ENCODE results near the gene DLEC1. TPM values are rescaled to one million over a fixed set of nuclear protein-coding genes. Genes with fewer than 3 reads are reported as not detected.

The DLEC1 gene
- total and polyA plus RNA-seq, 2 of the 4 experiments (the other 2 are of a cell fraction): 0.03 TPM; not detected in 1

- H4K5ac ChIP-seq (ENCODE audit: low read depth, low read length): no peak overlapping the region
- no peak overlapping the region for H4K8ac ChIP-seq (ENCODE audit: low read depth in 2 of 2, low read length in 2 of 2)
- in situ Hi-C loops (cut with MboI; ENCODE audit: low sequenced_read_pairs) (no loop called here), dilution Hi-C loops (cut with HindIII; ENCODE audit: low sequenced_read_pairs, unreplicated experiment) (no loop called here), intact Hi-C loops (cut with micrococcal nuclease) (no loop called here)
- H3K27ac ChIP-seq (ENCODE audit: insufficient read depth, low read length): no peak overlapping the region
- H3K4ac ChIP-seq (ENCODE audit: low read depth, low read length): no peak overlapping the region
- H3K18ac ChIP-seq (ENCODE audit: low read depth, low read length): no peak overlapping the region
- H3K14ac ChIP-seq (replicated peaks; ENCODE audit: low read depth, low read length): no peak overlapping the region
- no peak overlapping the region for H2AFZ ChIP-seq (replicated peaks; ENCODE audit: low read length, poor library complexity)
- H3K4me2 ChIP-seq (ENCODE audit: low read depth, low read length): no peak overlapping the region
- peaks cover 9% of the 10 kb centered on the region; the same call in 1 of the 2 replicates for H3K27me3 ChIP-seq (ENCODE audit: control insufficient read depth, insufficient read depth, low read length)
- no peak overlapping the region for H4K91ac ChIP-seq (ENCODE audit: insufficient read depth, low read depth, low read length)
- DNase-seq: no peak
- 60% methylated on average over 1 of the region's 2 CpGs; no CpG with 5 or more reads in 1 of the 2 experiments for WGBS, 2 experiments (ENCODE audit: extremely low coverage in 2 of 2, insufficient read length in 1 of 2)
- no peaks in the 10 kb centered on the region for H4K20me1 ChIP-seq (ENCODE audit: insufficient read depth, low read length)
- H2AK5ac ChIP-seq (ENCODE audit: low read depth, low read length): no peak overlapping the region
- no peak overlapping the region for H3K23ac ChIP-seq (ENCODE audit: low read depth, low read length)
- H3K4me1 ChIP-seq (ENCODE audit: control insufficient read depth, insufficient read depth, low read length): no peaks in the 10 kb centered on the region
- H3K36me3 ChIP-seq (ENCODE audit: control insufficient read depth, insufficient read depth, low read length): no peaks in the 10 kb centered on the region
- no peak for ATAC-seq (ENCODE audit: low read depth)
- TF ChIP-seq FOS (IDR thresholded peaks at IDR 0.05; ENCODE audit: low read depth, low read length) (no peak), RCOR1 (IDR thresholded peaks at IDR 0.05; ENCODE audit: insufficient replicate concordance, low read length) (no peak), NFE2L2 (IDR thresholded peaks at IDR 0.05; ENCODE audit: low read depth, low read length) (no peak), CEBPB (IDR thresholded peaks at IDR 0.05; ENCODE audit: low read depth, low read length) (no peak), RAD21 (IDR thresholded peaks at IDR 0.05; ENCODE audit: low read length) (no peak), BHLHE40 (IDR thresholded peaks at IDR 0.05; ENCODE audit: low read depth, low read length) (no peak)
- no peak overlapping the region for H3K56ac ChIP-seq (ENCODE audit: extremely low read depth, insufficient read depth, low read length)
- H2BK20ac ChIP-seq (ENCODE audit: low read depth, low read length): no peak overlapping the region
- H3K4me3 ChIP-seq (ENCODE audit: insufficient read depth, low read depth, low read length): no peak overlapping the region
- BruUV-seq (replicated peaks): no TSS peak
- H2AK9ac ChIP-seq (replicated peaks; ENCODE audit: low read depth, low read length, poor library complexity): no peak overlapping the region
- H3K79me1 ChIP-seq (ENCODE audit: low read depth in 1 of 2, low read length in 2 of 2): no peaks in the 10 kb centered on the region
- CTCF ChIA-PET: no interaction called here
- H3K9me1 ChIP-seq (ENCODE audit: insufficient read depth, low read length): no peaks in the 10 kb centered on the region
- no peak overlapping the region for H3K9ac ChIP-seq (ENCODE audit: low read depth, low read length)
- H3K9me3 ChIP-seq (ENCODE audit: control insufficient read depth, insufficient read depth, low read length): 0 out of 2 replicates have a peak, but pooled peaks cover 1% of the 10 kb centered on the region
- H2BK15ac ChIP-seq (ENCODE audit: low read depth, low read length): no peak overlapping the region
- POLR2A ChIA-PET (ENCODE audit: unreplicated experiment): no interaction called here
- H2BK120ac ChIP-seq (ENCODE audit: low read depth, low read length): no peak overlapping the region
- H2BK5ac ChIP-seq (ENCODE audit: low read depth, low read length, poor library complexity, severe bottlenecking): no peak overlapping the region
Measured at GRCh38 chr3:38059148-38059547, 20.1 kb downstream of the DLEC1 start.
